Brain microvascular endothelial cell (primary cell): ENCODE measurements around the gene PTPRA.

Experiments
- DNase-seq: peaks from one replicate; pipeline ENCODE4 v3.0.0-alpha.2; 2020
- H3K27ac ChIP-seq: fragments of 250-450 bp; sonication (Bioruptor Pico); 2 replicates; pipeline ENCODE4 v1.5.1; 2020; ENCODE audit warnings: mild to moderate bottlenecking, moderate library complexity
- H3K27me3 ChIP-seq: fragments of 250-450 bp; sonication (Bioruptor Pico); replicated peaks from 2 replicates; pipeline ENCODE4 v1.5.1; 2020; ENCODE audit warnings: mild to moderate bottlenecking
- H3K36me3 ChIP-seq: fragments of 250-450 bp; sonication (Bioruptor Pico); replicated peaks from 2 replicates; pipeline ENCODE4 v1.5.1; 2020; ENCODE audit warnings: mild to moderate bottlenecking
- H3K4me3 ChIP-seq: 2 replicates; pipeline ENCODE4 v1.5.1; 2011; ENCODE audit warnings: low read depth, mild to moderate bottlenecking, control low read depth, low read length, moderate library complexity
- CTCF ChIP-seq: IDR thresholded peaks from 2 replicates; pipeline ENCODE4 v1.5.1; 2011; ENCODE audit warnings: low read depth, mild to moderate bottlenecking, moderate library complexity, low read length, control low read depth, inconsistent platforms; ENCODE audit errors: missing control alignments
- in situ Hi-C: cut with HindIII; loops from 2 replicates; pipeline ENCODE4 v1.10.0; 2017; ENCODE audit warnings: low sequenced_read_pairs, low pct_ligation_motif_present

The PTPRA gene

DNA sequence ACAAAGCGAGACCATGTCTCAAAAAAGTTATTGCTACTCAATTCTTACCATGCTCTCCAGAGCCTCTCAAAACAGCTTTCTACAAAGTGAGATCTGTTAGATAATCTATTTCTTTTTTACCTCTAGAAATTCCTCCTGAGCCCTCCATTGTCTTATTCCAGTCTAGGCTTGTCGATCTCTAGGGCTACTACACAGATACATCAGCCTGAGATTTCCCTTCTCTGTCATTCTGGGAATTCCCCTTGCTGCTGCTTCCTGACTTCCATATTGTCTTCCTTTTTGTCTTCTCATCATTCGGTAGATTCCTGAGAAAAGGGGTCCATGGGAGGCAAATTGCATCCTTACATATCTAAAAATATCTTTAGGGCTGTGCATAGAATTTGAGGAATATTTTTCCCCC, 94.6 kb downstream of the PTPRA start:
- Histone ChIP-seq H3K36me3 (no peaks in the 10 kb centered on the region), H3K4me3 (no peak overlapping the region), H3K27me3 (no peaks in the 10 kb centered on the region), H3K27ac (no peak overlapping the region)
- DNase-seq, result no peak
- in situ Hi-C loops, result no loop called here
- TF ChIP-seq CTCF, result no peak

DNA sequence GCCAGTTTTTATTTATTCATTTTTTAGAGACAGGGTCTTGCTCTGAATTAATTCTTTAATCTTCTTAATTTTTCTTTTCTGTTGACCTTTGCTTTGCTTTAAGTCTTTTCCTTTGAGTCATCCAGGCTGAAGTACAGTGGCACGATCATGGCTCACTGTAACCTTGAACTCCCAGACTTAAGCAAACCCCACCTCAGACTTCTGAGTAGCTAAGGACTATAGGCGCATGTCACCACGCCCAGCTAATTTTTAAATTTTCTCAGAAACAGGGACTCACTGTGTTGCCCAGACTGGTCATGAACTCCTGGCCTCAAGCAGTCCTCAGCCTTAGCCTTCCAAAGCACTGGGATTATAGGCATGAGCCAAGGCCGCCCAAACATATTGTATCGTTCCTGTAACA, 98.8 kb downstream of the PTPRA start:
- in situ Hi-C loops, result no loop called here
- no peak for TF ChIP-seq CTCF
- Histone ChIP-seq H3K27me3 (no peaks in the 10 kb centered on the region), H3K4me3 (no peak overlapping the region), H3K36me3 (no peaks in the 10 kb centered on the region), H3K27ac (no peak overlapping the region)
- no peak for DNase-seq

- no peaks in the 10 kb centered on the region for H3K36me3 ChIP-seq
- in situ Hi-C loops, result no loop called here
- no peak overlapping the region for H3K27ac ChIP-seq
- no peak overlapping the region for H3K4me3 ChIP-seq
- no peaks in the 10 kb centered on the region for H3K27me3 ChIP-seq
- no peak for DNase-seq
- no peak for TF ChIP-seq CTCF
Measured at GRCh38 chr20:2973574-2973973, 100.3 kb downstream of the PTPRA start.

- Histone ChIP-seq H3K27ac (no peak overlapping the region), H3K36me3 (no peaks in the 10 kb centered on the region), H3K4me3 (no peak overlapping the region), H3K27me3 (no peaks in the 10 kb centered on the region)
- TF ChIP-seq CTCF, result no peak
- in situ Hi-C loops, result no loop called here
- no peak for DNase-seq
Measured at GRCh38 chr20:2978519-2978918, 105.2 kb downstream of the PTPRA start.

DNA sequence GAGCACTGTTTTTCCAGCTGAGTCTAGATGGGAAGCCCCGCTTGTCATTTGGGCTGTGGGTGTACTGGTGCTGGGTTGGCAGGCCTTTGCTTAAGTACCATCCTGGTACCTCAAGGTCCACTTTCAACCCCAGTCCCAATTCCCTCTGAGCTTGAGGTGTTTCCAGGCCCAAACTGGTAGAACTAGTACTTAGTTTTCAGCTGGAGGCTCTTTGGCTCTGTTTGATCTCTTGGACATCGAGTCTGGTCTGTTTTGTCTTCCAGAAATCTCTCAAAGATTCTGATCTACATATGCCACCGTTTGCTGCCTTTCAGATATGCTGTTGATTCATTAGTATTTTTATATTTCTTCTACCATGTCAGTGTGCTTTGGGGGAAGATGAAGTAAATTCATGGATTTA, 108.4 kb downstream of the PTPRA start:
- no peaks in the 10 kb centered on the region for H3K36me3 ChIP-seq
- TF ChIP-seq CTCF, result no peak
- H3K27ac ChIP-seq, result no peak overlapping the region
- no peak overlapping the region for H3K4me3 ChIP-seq
- in situ Hi-C loops, result no loop called here
- DNase-seq, result no peak
- no peaks in the 10 kb centered on the region for H3K27me3 ChIP-seq

GRCh38 chr20:2983508-2983907, 110.2 kb downstream of the PTPRA start:
- H3K4me3 ChIP-seq, result no peak overlapping the region
- H3K27ac ChIP-seq, result no peak overlapping the region
- no peak for TF ChIP-seq CTCF
- in situ Hi-C loops, result no loop called here
- H3K36me3 ChIP-seq, result peaks cover 7% of the 10 kb centered on the region
- no peaks in the 10 kb centered on the region for H3K27me3 ChIP-seq
- no peak for DNase-seq
